Lower leg skin (tissue), 3 donors: ENCODE results near the gene ACTG2.

Source experiments
- CTCF ChIP-seq, 3 donors: fragments of 450-650 bp; IDR thresholded peaks; one replicate each; pipeline ENCODE4 v1.5.1; 2016; ENCODE audit warnings: antibody characterized with exemption in 3 of 3, mild to moderate bottlenecking in 3 of 3, moderate library complexity in 2 of 3
- POLR2A ChIP-seq, 2 donors: fragments of 450-650 bp; IDR thresholded peaks; one replicate each; pipeline ENCODE4 v1.6.1; 2016 to 2017; ENCODE audit warnings: antibody characterized with exemption in 2 of 2, mild to moderate bottlenecking in 1 of 2, moderate library complexity in 1 of 2

DNA sequence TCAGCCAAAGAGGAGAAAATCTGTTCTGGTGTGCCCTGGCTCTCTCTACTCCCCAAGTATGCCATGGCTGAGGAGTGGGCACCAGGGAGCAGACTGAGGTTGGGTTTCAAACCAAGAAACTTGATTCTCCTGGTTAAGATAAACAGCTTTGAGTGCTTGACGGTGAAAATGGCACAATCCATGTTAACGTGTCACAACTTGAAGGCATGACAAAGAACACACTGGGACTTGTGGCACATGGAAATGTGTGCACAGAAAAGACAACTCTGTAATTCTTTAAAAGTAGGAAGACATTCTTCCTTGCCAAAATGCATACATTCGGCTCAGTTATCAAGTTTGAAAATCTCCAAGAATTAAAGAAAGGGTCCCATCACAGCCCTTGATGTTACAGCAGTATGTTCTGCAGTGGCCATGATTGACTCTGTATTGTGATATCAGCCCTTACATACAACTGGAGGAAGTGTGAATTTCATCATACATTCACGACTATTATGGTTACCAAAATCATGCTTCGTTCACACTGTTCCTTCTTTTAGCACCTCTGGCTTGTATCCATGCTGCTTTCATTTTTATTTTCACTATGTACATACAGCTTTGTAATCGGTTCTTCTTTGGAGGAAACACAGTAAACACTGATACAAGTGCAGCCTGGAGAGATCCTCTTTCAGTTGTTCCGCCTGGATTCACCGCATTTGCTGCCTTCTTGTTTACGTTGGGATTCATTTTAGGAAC is 15.6 kb upstream of the ACTG2 start:
- TF ChIP-seq CTCF (IDR thresholded peaks at IDR 0.05) = no peak
- no peak for TF ChIP-seq POLR2A (IDR thresholded peaks at IDR 0.05)
